OCI-LY7 (cell line): Measurements from ENCODE around the gene ATPAF1. TPM values are rescaled to one million over a fixed set of nuclear protein-coding genes. Genes with fewer than 3 reads are reported as not detected.
"Not testable (repeated sequence)": the region's sequence is repeated elsewhere in the genome, so short reads cannot be mapped to it uniquely, and the experiment has no call there.

Experiments
- BruUV-seq: library from RNA; stranded (reverse); fragments of 400-500 nt; replicated peaks from 2 replicates; lab custom pipeline; 2021; lab: Mats Ljungman, UMichigan
- CTCF ChIA-PET: fragments of 300-600 bp; sonication (Branson Sonifier 250); formaldehyde crosslinking; loops from one replicate; lab custom pipeline; 2022; ENCODE audit warnings: antibody characterized with exemption; ENCODE audit not compliant: unreplicated experiment; lab: Charles Lee
- POLR2A ChIA-PET: fragments of 300-600 bp; sonication (Branson Sonifier 250); formaldehyde crosslinking; loops from one replicate; lab custom pipeline; 2022; ENCODE audit warnings: antibody characterized with exemption; lab: Charles Lee
- DNase-seq: peaks from one replicate; pipeline ENCODE4 v3.0.0-alpha.2; 2015; ENCODE audit warnings: low spot score
- H2AFZ ChIP-seq: fragments of 200-600 bp; sonication (generic), shearing (Covaris generic); 2 replicates; pipeline ENCODE4 v1.6.1; 2014; ENCODE audit warnings: mild to moderate bottlenecking, antibody characterized with exemption, low read length, moderate library complexity
- H3K27ac ChIP-seq: fragments of 200-600 bp; sonication (generic); 2 replicates; pipeline ENCODE4 v1.5.1; 2014; ENCODE audit warnings: mixed run types, low read depth, mild to moderate bottlenecking, moderate library complexity, low read length, inconsistent platforms; ENCODE audit not compliant: poor library complexity, severe bottlenecking
- H3K36me3 ChIP-seq: fragments of 200-600 bp; sonication (generic); 2 replicates; pipeline ENCODE4 v1.6.1; 2014; ENCODE audit warnings: mild to moderate bottlenecking, antibody characterized with exemption, low read length, moderate library complexity, mixed read lengths; ENCODE audit not compliant: insufficient read depth
- H3K4me1 ChIP-seq: fragments of 200-600 bp; sonication (generic); 2 replicates; pipeline ENCODE4 v1.5.1; 2014; ENCODE audit warnings: mild to moderate bottlenecking, low read length; ENCODE audit not compliant: insufficient read depth, poor library complexity, severe bottlenecking
- H3K4me2 ChIP-seq: fragments of 200-600 bp; sonication (generic); 2 replicates; pipeline ENCODE4 v1.6.1; 2014; ENCODE audit warnings: mild to moderate bottlenecking, low read length
- H3K4me3 ChIP-seq: fragments of 200-600 bp; sonication (generic); 2 replicates; pipeline ENCODE4 v1.5.1; 2014; ENCODE audit warnings: mild to moderate bottlenecking, low read depth, low read length; ENCODE audit not compliant: poor library complexity, severe bottlenecking
- H3K79me2 ChIP-seq: fragments of 200-600 bp; sonication (generic); 2 replicates; pipeline ENCODE4 v1.6.1; 2016; ENCODE audit warnings: low read depth, mild to moderate bottlenecking, low read length, moderate library complexity, mixed read lengths; ENCODE audit not compliant: insufficient read depth
- H3K9me2 ChIP-seq: fragments of 200-600 bp; sonication (generic); 2 replicates; pipeline ENCODE4 v1.6.1; 2016; ENCODE audit warnings: mild to moderate bottlenecking, low read length, mixed read lengths; ENCODE audit not compliant: insufficient read depth
- H3K9me3 ChIP-seq: fragments of 200-600 bp; sonication (generic); 2 replicates; pipeline ENCODE4 v1.6.1; 2014; ENCODE audit warnings: mild to moderate bottlenecking, mixed run types, low read length, mixed read lengths
- H4K20me1 ChIP-seq: fragments of 200-600 bp; sonication (generic); 2 replicates; pipeline ENCODE4 v1.6.1; 2014; ENCODE audit warnings: mild to moderate bottlenecking, antibody characterized with exemption, low read length, moderate library complexity, mixed read lengths; ENCODE audit not compliant: insufficient read depth
- EZH2phosphoT487 ChIP-seq: fragments of 200-600 bp; sonication (generic); IDR thresholded peaks from 2 replicates; pipeline ENCODE4 v1.6.1; 2018; ENCODE audit warnings: low read depth, borderline replicate concordance, mild to moderate bottlenecking, mixed run types, antibody characterized with exemption, low read length, moderate library complexity, mixed read lengths
- intact Hi-C: fragments of 100-400 bp; cut with micrococcal nuclease; formaldehyde crosslinking; loops from one replicate; pipeline ENCODE4 v1.10.0; 2022; ENCODE audit not compliant: unreplicated experiment
- total RNA-seq, 2 experiments: library from RNA; depleted of rRNA in 1 of 2; stranded (reverse); fragments of >200 nt in 1 of 2; shearing (Covaris generic) in 1 of 2; gene quantifications; 2 replicates each; pipeline ENCODE4 v1.2.3, GENCODE V29; 2014 to 2022
- TF ChIP-seq, protein P1 (sequence below): fragments of 200-600 bp; sonication (generic); conservative IDR thresholded peaks from 2 replicates; pipeline ENCODE4 v1.5.1; 2014; ENCODE audit warnings: mild to moderate bottlenecking, antibody characterized with exemption, low read length, moderate library complexity, mixed read lengths

The ATPAF1 gene
- total RNA-seq, 2 experiments from 2014 or later, result 32.3 to 38.3 TPM

- H3K79me2 ChIP-seq, H4K20me1 ChIP-seq, H3K4me3 ChIP-seq, DNase-seq, H3K9me2 ChIP-seq, CTCF ChIA-PET, POLR2A ChIA-PET, H3K27ac ChIP-seq, H3K9me3 ChIP-seq, H3K4me2 ChIP-seq, intact Hi-C loops, H2AFZ ChIP-seq, BruUV-seq, H3K4me1 ChIP-seq: not testable (repeated sequence)
- peaks cover 47% of the 10 kb centered on the region for H3K36me3 ChIP-seq
Measured at GRCh38 chr1:46660116-46660515, 8.0 kb downstream of the ATPAF1 start.

- Histone ChIP-seq H3K79me2 (no peaks in the 10 kb centered on the region), H3K9me3 (no peaks in the 10 kb centered on the region), H3K27ac (no peak overlapping the region), H3K9me2 (no peaks in the 10 kb centered on the region), H4K20me1 (no peaks in the 10 kb centered on the region), H3K4me3 (no peak overlapping the region), H2AFZ (no peak overlapping the region), H3K4me2 (no peak overlapping the region), H3K4me1 (no peaks in the 10 kb centered on the region), H3K36me3 (peaks cover 46% of the 10 kb centered on the region)
- TF ChIP-seq EZH2phosphoT487, result no peak
- TF ChIP-seq, protein P1, sequence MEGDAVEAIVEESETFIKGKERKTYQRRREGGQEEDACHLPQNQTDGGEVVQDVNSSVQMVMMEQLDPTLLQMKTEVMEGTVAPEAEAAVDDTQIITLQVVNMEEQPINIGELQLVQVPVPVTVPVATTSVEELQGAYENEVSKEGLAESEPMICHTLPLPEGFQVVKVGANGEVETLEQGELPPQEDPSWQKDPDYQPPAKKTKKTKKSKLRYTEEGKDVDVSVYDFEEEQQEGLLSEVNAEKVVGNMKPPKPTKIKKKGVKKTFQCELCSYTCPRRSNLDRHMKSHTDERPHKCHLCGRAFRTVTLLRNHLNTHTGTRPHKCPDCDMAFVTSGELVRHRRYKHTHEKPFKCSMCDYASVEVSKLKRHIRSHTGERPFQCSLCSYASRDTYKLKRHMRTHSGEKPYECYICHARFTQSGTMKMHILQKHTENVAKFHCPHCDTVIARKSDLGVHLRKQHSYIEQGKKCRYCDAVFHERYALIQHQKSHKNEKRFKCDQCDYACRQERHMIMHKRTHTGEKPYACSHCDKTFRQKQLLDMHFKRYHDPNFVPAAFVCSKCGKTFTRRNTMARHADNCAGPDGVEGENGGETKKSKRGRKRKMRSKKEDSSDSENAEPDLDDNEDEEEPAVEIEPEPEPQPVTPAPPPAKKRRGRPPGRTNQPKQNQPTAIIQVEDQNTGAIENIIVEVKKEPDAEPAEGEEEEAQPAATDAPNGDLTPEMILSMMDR, result no peak
- ChIA-PET CTCF (no interaction called here), POLR2A (no interaction called here)
- BruUV-seq, result no TSS peak
- intact Hi-C loops, result no loop called here
- DNase-seq, result no peak
Measured at GRCh38 chr1:46659307-46659870, 8.8 kb downstream of the ATPAF1 start.

DNA sequence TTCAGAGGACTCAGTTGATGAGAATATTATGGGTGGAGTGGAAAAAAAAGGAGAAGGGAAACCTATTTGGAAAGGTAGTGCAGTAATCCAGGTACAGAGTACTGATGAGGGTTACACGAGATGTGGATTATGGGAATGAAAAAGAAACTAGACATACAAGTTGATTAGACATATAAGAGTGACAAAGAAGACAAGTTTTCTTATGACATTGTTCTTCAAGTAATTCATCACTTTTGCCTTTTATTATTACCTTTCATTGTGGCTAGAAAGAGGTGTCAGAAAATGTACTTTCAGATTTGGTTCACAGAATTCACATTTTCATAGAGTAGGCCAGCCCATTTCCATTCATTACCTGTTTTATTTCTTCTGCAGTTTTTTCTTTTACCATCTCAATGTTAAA, 10.4 kb downstream of the ATPAF1 start:
- ChIA-PET CTCF (no interaction called here), POLR2A (interaction anchor here (0.9 to 1.2 kb wide), 2 partner anchors 9 to 54 kb away, joined by 3 to 4 read pairs; partner anchors contain the start of gene MKNK1)
- Histone ChIP-seq H3K9me2 (no peaks in the 10 kb centered on the region), H4K20me1 (no peaks in the 10 kb centered on the region), H3K27ac (no peak overlapping the region), H3K79me2 (no peaks in the 10 kb centered on the region), H3K36me3 (peaks cover 36% of the 10 kb centered on the region), H3K9me3 (no peaks in the 10 kb centered on the region), H3K4me1 (no peaks in the 10 kb centered on the region), H2AFZ (no peak overlapping the region), H3K4me2 (no peak overlapping the region), H3K4me3 (no peak overlapping the region)
- TF ChIP-seq EZH2phosphoT487, result no peak
- TF ChIP-seq, protein P1, result no peak
- intact Hi-C loops, result no loop called here
- BruUV-seq, result no TSS peak
- no peak for DNase-seq
